ENCODE results near the gene CYB561D2.

DNA sequence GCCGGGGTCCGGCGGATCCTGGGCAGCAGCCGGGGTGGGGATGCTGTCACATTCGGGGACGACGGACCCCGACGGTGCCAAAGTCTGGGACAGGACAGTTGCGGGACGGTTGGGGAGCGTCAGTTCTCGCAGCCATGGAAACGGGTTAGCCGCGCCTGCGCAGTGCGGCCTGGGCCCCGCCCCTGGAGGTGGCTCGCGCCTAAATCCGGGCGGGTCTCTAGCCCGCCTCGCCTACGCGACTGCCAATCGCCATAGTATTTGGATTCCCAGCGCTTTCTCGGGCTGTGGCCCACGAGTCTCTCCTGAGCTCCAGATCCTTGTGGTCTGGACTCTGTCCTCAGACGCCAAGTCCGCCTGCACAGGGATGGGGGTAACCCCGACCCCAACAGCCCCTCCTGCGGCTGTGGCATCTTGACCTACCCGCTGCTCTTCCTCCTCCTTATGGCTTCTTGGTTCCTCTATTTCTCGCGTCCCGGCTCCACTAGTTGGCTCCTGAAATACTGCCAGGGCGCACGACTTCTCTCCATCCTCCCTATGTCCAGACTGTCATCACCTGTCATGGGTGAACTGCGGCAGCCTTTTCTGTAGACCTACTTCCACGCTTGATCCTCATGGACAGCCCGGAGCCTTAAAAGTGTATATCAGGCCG lies 5.0 kb upstream of the CYB561D2 start, which contains the start of gene ZMYND10:
- TF ChIP-seq, protein P1, sequence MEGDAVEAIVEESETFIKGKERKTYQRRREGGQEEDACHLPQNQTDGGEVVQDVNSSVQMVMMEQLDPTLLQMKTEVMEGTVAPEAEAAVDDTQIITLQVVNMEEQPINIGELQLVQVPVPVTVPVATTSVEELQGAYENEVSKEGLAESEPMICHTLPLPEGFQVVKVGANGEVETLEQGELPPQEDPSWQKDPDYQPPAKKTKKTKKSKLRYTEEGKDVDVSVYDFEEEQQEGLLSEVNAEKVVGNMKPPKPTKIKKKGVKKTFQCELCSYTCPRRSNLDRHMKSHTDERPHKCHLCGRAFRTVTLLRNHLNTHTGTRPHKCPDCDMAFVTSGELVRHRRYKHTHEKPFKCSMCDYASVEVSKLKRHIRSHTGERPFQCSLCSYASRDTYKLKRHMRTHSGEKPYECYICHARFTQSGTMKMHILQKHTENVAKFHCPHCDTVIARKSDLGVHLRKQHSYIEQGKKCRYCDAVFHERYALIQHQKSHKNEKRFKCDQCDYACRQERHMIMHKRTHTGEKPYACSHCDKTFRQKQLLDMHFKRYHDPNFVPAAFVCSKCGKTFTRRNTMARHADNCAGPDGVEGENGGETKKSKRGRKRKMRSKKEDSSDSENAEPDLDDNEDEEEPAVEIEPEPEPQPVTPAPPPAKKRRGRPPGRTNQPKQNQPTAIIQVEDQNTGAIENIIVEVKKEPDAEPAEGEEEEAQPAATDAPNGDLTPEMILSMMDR (IDR thresholded peaks at IDR 0.05) = no peak
- TF ChIP-seq POLR2A (IDR thresholded peaks at IDR 0.05) = no peak
